ENCODE measurements around the gene PARN. TPM values are rescaled to one million over a fixed set of nuclear protein-coding genes. Genes with fewer than 3 reads are reported as not detected.
A peak's percentile ranks its signal among the peaks of the same experiment; 100 is the strongest.

Gene PARN
- polyA plus RNA-seq, 1 experiment: 33.9 TPM

DNA sequence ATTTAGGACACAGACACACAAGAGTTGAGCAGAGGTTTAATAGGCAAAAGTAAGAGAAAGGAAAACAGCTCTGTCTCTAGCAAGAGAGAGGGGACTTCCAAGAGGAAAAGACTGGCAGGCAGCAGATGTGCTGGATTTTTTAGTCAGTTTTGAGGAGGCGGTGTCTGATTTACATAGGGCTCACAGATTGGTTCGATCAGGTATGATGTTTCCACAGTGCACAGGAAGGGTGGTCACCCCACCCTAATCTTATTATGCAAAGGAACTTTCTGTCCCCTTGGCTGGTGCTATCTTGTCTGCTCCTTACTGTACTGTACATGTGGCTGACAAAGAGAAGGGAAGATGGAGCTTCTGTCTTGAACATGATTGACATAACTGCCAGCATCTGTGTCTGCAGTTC is 28.0 kb upstream of the PARN start:
- ChIA-PET CTCF (interaction anchor here (0.6 kb wide), 1 partner anchor 511 kb away, joined by 3 read pairs; no protein-coding TSS in a partner anchor), POLR2A (no interaction called here)
- DNase-seq (ENCODE audit: low read depth, low spot score): no peak
- H3K9me3 ChIP-seq (ENCODE audit: control insufficient read depth, insufficient read depth, low read length): no peaks in the 10 kb centered on the region
- H3K4me3 ChIP-seq (ENCODE audit: low read depth, low read length): no peak overlapping the region
- no peak overlapping the region for H3K27ac ChIP-seq (ENCODE audit: low read depth, low read length)
- no peaks in the 10 kb centered on the region for H3K27me3 ChIP-seq (ENCODE audit: control insufficient read depth, insufficient read depth, low read length)
- TF ChIP-seq, protein P1, sequence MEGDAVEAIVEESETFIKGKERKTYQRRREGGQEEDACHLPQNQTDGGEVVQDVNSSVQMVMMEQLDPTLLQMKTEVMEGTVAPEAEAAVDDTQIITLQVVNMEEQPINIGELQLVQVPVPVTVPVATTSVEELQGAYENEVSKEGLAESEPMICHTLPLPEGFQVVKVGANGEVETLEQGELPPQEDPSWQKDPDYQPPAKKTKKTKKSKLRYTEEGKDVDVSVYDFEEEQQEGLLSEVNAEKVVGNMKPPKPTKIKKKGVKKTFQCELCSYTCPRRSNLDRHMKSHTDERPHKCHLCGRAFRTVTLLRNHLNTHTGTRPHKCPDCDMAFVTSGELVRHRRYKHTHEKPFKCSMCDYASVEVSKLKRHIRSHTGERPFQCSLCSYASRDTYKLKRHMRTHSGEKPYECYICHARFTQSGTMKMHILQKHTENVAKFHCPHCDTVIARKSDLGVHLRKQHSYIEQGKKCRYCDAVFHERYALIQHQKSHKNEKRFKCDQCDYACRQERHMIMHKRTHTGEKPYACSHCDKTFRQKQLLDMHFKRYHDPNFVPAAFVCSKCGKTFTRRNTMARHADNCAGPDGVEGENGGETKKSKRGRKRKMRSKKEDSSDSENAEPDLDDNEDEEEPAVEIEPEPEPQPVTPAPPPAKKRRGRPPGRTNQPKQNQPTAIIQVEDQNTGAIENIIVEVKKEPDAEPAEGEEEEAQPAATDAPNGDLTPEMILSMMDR (IDR thresholded peaks at IDR 0.05; ENCODE audit: low read depth, low read length): no peak

DNA sequence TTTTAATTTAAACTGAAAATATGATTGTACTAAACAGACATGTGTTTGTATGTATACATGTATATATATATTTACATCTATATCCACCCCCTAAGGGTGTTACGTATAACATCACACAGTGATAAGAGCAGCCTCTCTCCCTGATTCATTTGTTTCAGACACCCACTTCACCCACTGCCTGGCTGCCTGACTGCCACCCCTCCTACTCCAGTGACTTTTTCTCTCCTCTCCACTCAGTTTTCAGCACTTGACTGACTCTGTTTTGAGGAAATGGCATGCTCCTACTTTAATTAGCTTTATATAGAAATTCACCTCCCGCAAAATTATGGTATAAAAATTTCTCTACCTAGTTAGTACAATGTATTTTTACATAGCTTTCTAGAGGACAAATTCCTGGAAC is 22.7 kb upstream of the PARN start:
- Histone ChIP-seq H3K9me3 (ENCODE audit: control insufficient read depth, insufficient read depth, low read length) (no peaks in the 10 kb centered on the region), H3K4me3 (ENCODE audit: low read depth, low read length) (no peak overlapping the region), H3K27ac (ENCODE audit: low read depth, low read length) (no peak overlapping the region), H3K27me3 (ENCODE audit: control insufficient read depth, insufficient read depth, low read length) (no peaks in the 10 kb centered on the region)
- DNase-seq (ENCODE audit: low read depth, low spot score): no peak
- TF ChIP-seq, protein P1 (IDR thresholded peaks at IDR 0.05; ENCODE audit: low read depth, low read length): no peak
- ChIA-PET POLR2A (no interaction called here), CTCF (no interaction called here)

DNA sequence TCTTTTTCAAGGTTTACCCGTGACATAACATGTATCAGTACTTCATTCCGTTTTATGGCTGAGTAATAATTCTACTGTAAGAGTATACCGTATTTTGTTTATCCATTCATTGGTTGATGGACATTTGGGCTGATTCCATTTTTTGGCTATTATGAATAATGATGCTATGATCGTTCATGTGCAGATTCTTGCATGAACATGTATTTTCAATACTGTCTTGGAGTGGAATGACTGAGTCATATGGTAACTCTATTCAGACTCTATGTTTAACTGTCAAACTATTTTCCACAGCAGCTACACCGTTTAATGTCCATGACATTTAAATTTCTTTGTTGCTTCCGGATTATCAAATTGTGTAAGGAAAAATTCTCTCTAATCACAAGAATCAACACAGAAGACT is 20.6 kb upstream of the PARN start:
- TF ChIP-seq, protein P1 (IDR thresholded peaks at IDR 0.05; ENCODE audit: low read depth, low read length): no peak
- ChIA-PET POLR2A (interaction anchor here (0.7 kb wide), 1 partner anchor 12 kb away, joined by 3 read pairs; no protein-coding TSS in a partner anchor), CTCF (no interaction called here)
- no peak for DNase-seq (ENCODE audit: low read depth, low spot score)
- no peaks in the 10 kb centered on the region for H3K9me3 ChIP-seq (ENCODE audit: control insufficient read depth, insufficient read depth, low read length)
- no peak overlapping the region for H3K4me3 ChIP-seq (ENCODE audit: low read depth, low read length)
- no peak overlapping the region for H3K27ac ChIP-seq (ENCODE audit: low read depth, low read length)
- no peaks in the 10 kb centered on the region for H3K27me3 ChIP-seq (ENCODE audit: control insufficient read depth, insufficient read depth, low read length)

DNA sequence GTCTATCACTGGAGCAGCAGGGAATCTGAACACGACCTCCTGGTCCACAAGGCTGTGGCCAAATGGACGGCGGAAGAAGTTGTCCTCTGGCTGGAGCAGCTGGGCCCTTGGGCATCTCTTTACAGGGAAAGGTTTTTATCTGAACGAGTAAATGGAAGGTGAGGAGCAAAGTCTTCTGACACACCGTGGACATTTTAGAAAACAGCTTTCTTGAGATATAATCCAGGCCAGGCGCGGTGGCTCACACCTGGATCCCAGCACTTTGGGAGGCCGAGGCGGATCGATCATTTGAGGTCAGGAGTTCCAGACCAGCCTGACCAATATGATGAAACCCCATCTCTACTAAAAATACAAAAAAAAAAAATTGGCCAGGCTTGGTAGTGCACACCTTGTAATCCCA is 19.8 kb upstream of the PARN start:
- POLR2A ChIA-PET: interaction anchor here (0.7 kb wide), 1 partner anchor 13 kb away, joined by 3 read pairs; no protein-coding TSS in a partner anchor
- peak overlapping the region; percentile 11 for H3K27ac ChIP-seq (ENCODE audit: low read depth, low read length)
- H3K27me3 ChIP-seq (ENCODE audit: control insufficient read depth, insufficient read depth, low read length): no peaks in the 10 kb centered on the region
- CTCF ChIA-PET: no interaction called here
- H3K4me3 ChIP-seq (ENCODE audit: low read depth, low read length): no peak overlapping the region
- H3K9me3 ChIP-seq (ENCODE audit: control insufficient read depth, insufficient read depth, low read length): no peaks in the 10 kb centered on the region
- DNase-seq (ENCODE audit: low read depth, low spot score): no peak
- TF ChIP-seq, protein P1 (IDR thresholded peaks at IDR 0.05; ENCODE audit: low read depth, low read length): no peak

DNA sequence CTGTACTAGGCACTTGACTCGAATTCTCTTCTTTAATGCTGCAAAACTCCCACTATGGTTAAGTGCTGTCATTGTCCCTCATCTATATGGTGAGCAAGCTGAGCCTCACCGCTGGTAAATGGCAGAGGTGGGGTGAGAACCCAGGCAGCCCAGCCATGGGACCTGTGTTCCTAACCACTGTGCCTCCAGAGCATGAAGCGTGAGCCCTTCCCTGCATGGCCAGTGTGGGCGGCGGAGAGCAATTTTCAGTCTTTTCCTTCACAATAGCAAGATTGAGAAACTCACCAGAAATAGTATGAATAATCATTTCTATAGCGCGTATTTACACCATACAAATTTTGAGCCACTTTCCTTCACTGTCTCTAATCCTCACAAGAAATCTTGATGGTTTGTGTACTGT is 11.9 kb upstream of the PARN start:
- no peaks in the 10 kb centered on the region for H3K27me3 ChIP-seq (ENCODE audit: control insufficient read depth, insufficient read depth, low read length)
- TF ChIP-seq, protein P1 (IDR thresholded peaks at IDR 0.05; ENCODE audit: low read depth, low read length): no peak
- no peak overlapping the region for H3K4me3 ChIP-seq (ENCODE audit: low read depth, low read length)
- ChIA-PET CTCF (no interaction called here), POLR2A (no interaction called here)
- no peak for DNase-seq (ENCODE audit: low read depth, low spot score)
- no peaks in the 10 kb centered on the region for H3K9me3 ChIP-seq (ENCODE audit: control insufficient read depth, insufficient read depth, low read length)
- no peak overlapping the region for H3K27ac ChIP-seq (ENCODE audit: low read depth, low read length)

Data from AG04450 (cell line).